Activated T-cell treated with anti-CD3 and anti-CD28 coated beads for 24 hours (primary cell): ENCODE measurements around the gene INTS15.
A peak's percentile ranks its signal among the peaks of the same experiment; 100 is the strongest.
"Not testable (repeated sequence)": the region's sequence is repeated elsewhere in the genome, so short reads cannot be mapped to it uniquely, and the experiment has no call there.

Experiments used
- DNase-seq: peaks from one replicate; pipeline ENCODE4 v3.0.0-alpha.2; 2020; ENCODE audit warnings: low read depth

INTS15 gene

DNA sequence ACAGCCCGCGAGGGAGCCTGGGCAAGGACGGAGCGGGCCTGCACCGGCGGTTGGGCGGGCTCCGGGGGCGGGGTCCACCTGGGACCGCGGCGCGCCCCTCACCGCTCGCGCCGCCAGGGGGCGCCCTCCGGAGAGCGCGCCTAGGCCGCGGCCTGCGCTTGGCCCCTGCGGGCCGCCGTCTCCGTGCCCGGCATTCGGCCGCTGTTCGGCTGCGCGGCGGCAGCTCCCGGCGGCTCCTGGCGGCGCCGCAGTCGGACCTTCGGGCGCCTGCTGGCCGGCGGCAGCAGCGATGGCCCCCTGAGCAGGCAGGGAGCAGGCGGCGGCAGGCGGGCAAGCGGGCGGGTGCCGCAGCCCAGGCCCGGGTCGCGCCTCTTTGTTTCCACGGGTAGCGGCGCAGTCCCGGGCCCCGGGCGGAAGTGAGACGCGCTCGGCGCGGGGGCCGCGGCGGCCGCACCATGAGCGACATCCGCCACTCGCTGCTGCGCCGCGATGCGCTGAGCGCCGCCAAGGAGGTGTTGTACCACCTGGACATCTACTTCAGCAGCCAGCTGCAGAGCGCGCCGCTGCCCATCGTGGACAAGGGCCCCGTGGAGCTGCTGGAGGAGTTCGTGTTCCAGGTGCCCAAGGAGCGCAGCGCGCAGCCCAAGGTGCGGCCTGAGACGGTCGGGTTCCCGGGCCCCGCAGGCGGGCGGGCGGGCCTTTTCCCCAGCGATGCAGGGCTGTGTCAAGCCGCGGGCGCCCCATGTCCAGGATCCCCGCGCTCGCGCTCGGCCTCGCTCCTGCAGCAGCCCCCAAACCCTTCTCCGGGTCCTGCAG, at the start of gene INTS15:
Gene INTS15, plus strand, starts transcription at position 193 of the 816 bp plus-strand sequence. Its CDS starts 263 bp downstream, at position 456.
- peak; percentile 76 for DNase-seq

DNA sequence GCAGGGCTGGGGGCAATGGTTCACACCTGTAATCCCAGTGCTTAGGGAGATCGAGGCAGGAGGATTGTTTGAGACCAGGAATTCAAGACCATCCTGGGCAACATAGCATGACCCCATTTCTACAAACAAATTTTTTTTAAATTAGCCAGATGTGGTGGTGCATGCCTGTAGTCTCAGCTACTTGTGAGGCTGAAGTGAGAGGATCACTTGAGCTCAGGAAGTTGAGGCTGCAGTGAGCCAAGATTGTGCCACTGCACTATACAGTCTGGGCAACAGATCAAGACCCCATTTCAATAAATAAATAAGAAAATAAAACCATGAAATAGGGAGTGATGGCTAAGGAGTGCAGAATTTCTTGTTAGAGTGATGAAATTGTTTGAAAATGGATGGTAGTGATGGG, 47.5 kb upstream of the INTS15 start:
- no peak for DNase-seq

DNA sequence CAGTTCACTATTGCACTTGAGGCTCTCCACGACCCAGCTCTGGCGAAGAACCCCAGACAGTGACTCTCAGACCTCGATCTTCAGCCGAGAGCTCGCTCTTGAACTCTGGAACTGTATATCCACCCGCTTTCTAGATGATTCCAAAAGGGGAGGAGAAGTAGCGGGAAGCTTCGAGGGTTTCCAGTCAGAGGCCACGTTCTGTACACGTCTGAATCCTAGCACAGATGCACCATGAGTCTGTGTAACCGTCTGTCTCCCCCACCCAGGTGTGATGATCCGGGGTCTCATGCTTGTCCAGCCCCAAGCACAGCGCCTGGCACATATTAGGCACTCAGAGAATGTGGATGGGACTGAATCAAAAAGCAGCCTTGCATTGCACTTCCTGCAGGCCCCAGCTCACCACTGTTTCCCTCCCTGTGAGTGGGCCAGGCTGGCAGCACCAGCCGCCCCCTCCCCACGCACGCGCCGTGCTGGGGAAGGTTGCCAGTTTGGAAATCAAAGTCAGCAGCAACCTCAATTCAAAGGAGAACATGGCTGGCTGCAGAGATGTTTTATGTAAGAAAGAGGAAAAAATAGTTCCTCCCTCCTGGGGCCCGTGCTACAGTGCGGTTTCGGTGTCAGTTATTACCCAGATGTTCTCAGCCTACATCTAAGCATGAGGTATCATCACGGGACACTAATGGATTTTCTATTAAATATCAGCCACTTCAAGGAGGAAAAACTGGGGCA, 44.3 kb upstream of the INTS15 start:
- DNase-seq, result no peak

DNA sequence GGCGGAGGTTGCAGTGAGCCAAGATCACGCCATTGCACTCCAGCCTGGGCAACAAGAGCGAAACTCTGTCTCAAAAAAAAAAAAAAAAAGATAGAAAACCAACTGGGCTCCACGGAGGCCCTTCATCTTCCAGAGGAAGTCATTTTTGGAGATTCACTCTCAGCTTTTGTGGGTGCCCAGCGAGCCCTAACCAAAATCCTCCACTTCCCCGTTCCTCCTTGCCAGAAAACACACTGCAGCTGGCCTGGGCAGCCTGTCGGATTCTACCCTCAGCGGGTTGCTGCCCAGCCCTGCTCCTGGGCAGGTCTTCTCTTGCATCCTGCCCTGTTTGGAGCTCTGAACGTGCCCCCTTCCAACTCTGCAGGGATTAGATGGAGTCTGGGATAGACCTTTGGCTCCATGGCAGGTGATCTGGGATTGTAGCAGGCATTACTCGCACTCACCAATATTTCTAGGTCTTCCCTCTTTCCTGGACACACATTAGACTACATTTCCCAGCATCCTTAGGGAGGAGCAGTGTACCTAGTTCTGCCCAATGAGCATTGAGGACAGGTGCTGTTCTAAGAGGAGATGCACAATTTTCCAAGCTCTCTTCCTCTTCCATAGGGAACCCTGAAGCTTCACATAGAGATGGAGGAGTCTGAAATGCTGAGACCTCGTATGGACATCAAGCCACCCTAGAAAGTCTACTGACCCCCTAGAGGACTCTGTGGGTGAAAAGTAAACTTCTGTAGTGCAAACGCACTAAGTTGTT, 43.1 kb upstream of the INTS15 start:
- no peak for DNase-seq

DNA sequence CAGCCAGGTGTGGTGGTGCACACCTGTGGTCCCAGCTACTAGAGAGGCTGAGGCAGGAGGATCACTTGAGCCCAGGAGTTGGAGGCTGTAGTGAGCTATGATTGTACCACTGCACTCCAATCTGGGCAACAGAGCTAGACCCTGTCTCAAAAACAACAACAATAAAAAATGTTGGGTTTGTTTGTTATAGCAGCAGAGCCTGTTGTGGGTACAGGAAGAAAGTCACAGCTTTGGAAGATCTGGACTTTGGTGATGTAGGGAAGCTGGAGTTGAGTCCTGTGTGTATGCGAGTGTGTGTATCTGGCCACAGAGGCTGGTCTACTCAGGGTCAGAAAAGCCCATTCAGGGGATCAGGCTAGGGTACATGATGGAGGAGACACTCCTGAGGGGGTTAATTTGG, 42.4 kb upstream of the INTS15 start:
- DNase-seq, result no peak

DNA sequence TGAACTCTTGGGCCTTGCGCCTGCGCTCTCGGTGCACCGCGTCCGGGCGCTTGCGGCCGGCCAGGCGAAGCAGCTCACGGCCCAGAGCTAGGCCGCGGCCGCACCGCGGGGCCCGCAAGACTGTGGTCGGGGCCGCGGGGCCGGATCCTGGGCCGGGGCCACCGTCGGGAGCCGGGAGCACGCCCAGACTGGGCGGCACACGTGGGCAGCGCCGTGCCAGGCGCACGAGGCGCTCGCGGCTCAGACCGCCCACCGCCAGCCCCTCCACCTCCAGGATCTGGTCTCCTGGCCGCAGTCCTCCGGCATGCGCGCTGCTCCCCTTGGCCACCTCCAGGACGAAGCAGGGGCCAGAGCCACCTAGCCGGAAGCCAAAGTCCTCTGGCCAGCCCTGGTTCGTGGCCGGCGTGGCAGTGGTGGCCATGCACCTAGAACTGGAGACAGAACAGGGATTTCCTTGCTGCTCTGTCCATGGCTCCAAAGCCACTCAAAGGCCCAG, 38.8 kb upstream of the INTS15 start, which contains the start of gene GRID2IP:
Gene GRID2IP, minus strand, starts transcription at position 446 of the 496 bp plus-strand sequence. Its CDS starts 25 bp downstream, at position 421.
- DNase-seq, result no peak

DNA sequence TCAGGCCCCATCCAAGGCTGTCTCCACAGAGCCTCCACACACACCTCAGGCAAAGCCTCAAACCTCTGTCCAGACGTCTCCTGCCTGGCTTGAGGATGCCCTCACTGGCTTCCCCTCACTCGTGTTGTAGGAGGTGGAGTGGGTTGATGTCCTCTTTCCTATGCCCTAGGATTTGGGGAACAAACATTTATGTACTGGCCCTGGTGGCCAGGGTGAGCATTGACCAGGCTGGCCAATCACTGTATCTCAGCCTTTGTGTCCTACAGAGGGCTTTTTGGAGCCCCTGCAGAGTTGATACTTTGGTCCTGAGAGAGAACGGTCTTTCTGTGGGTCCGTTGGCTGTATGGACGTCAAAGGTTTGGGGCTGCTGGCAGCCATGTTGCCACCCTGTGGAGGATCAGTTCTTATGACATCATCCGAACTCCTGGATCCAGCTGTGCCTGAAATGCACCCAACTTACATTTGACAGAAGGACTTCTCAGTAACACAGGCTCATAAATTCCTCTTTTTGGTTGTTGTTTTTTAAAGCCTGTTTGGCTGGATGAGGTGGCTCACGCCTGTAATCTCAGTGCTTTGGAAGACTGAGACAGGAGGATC, 36.3 kb upstream of the INTS15 start:
- no peak for DNase-seq

DNA sequence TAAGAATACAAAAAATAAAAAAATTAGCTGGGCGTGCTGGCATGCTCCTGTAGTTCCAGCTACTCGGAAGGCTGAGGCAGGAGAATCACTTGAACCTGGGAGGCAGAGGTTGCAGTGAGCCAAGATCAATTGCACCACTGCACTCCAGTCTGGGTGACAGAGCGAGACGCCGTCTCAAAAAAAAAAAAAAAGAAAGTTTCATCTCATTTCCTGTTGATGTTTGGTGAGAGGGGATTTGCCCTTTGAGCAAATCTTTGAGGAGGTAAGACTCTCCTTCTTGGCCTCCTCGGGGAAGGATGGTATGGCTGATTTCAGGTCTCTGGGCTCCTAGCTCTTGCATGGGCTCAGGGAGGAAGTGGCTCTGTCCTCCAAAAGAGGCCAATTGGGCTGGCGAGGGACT, 35.0 kb upstream of the INTS15 start:
- DNase-seq, result no peak

DNA sequence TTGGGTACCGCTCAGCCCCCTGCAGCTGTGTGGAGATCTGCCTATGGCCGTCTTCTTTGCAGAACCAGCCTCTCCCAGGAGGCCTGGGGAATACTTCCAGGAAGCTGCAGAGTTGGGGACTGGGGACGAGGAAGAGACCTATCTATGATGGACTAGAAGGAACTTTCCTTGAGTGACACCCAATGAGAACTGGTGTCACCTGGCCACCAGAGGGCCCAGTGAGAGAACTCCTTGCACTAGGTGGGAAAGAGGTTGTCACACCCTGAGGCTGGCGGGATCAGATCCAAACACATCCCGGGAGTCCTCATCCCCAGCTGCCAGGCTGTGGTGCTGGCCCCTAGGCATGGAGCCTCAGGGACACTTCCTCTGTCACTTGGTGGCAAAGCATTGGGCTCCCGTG, 33.6 kb upstream of the INTS15 start:
- DNase-seq, result no peak

DNA sequence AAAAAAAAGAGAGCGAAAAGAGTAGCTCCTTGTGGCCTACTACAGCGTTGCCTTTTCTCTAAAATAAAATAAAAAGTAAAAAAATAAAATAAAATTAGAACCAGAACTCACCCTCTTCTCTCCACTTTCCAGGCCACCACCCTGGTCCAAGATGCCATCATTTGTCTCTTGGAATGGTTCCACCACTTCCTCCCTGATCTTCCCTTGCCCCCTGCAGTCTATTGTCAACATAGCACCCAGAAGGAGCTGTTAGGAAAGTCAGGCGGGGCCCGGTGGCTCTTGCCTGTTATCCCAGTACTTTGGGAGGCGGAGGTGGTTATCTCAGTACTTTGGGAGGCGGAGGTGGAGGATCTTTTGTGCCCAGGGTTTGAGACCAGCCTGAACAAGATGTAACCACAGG, 31.0 kb upstream of the INTS15 start:
- DNase-seq, result no peak

DNA sequence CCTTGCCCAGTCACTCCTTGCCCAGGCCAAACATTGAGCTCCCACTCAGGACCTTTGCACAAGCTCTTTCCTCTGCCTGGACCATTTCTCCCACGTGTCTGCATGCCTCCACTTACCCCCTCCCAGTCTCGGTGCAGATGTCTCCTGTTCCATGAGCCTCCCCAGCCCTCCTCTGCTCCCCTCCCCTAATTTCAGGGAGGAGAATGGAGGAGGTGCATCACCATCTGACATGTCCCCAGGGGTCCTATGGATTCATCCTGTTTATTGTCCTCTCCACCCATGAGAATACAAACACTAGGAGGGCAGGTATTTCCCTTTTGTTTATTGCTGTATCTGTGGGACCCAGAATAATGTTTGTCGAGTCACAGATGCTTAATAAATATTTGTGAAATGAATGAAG, 29.9 kb upstream of the INTS15 start:
- no peak for DNase-seq

DNA sequence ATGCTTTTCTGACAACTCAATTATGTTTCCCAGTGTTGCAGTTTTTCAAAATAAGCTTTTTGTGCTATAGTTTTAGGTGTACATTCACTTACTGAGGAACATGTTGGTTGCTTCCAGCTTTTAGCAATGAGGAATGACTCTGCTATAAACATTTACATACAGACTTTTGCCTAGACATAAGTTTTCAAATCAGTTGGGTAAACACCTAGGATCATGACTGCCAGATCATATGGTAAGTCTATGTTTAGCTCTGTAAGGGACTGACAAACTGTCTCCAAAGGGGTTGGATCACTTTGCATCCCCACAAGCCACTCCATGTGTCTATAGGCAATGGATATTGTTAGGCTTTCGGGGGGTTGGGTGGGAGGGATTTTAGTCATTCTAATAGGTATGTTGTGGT, 27.7 kb upstream of the INTS15 start:
- DNase-seq, result no peak

DNA sequence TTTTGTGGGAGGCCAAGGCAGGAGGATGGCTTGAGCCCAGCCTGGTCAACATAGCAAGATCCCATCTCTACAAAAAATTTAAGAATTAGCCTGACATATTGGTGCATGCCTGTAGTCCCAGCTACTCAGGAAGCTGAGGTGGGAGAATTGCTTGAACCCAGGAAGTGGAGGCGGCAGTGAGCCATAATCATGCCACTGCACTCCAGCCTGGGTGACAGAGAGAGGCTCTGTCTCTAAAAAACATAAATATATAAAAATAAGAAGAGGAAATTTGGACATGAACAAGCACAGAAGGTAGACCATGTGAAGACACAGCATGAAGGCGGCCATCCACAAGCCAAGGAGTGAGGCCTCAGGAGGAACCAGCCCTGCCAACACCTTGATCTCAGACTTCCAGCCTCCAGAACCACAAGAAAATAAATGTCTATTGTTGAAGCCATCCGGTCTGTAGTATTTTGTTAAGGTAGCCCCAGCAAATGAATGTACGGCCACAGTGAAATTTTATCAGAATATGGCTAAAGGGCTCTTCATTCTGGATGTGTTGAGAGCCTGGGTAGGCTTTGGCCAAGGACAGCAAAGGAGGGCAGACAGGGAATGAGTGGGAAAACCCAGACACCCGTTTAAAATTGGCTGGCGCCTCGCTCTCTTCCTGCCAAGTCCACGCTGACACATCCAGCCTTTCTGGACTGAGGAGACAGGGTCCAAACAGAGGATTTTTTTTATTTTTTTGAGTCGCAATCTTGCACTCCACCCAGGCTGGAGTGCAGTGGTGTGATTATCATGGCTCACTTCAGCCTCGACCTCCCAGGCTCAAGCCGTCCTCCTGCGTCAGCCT, 25.7 kb upstream of the INTS15 start:
- DNase-seq, result no peak

DNA sequence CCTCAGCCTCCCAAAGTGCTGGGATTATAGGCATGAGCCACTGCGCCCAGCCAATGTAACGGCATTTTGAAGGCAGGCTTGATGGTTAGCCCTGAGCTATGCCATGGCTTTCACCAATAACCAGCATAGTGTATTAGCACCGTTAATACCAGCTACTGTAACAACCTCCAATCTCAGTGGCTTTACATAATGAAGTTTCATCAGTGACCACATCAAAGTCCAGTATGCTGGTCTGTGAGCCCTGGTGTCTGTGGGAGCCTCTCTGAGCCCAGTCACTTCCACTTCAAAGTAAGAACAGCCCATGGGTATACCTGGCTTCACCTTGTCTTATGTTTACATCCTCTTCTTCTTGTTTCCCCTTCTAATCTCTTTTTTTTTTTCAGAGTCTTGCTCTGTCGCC, 24.2 kb upstream of the INTS15 start:
- DNase-seq, result no peak

DNA sequence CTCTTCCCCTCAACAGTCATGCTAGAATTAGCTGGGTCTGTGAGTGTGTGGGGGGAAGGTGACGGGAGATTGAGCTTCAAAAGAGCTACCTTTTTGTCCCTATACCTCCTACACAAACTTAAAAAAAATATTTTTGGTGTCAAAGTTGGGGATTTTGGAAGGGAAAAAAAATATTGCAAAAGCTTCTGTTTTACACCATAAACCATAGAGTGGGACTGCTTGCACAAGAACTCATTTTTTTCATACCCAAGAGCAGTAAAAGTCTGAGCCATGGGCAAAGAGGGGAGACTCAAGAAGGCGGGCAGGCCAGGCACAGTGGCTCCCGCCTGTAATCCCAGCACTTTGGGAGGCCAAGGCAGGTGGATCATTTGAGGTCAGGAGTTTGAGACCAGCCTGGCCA, 21.9 kb upstream of the INTS15 start:
- DNase-seq, result no peak

DNA sequence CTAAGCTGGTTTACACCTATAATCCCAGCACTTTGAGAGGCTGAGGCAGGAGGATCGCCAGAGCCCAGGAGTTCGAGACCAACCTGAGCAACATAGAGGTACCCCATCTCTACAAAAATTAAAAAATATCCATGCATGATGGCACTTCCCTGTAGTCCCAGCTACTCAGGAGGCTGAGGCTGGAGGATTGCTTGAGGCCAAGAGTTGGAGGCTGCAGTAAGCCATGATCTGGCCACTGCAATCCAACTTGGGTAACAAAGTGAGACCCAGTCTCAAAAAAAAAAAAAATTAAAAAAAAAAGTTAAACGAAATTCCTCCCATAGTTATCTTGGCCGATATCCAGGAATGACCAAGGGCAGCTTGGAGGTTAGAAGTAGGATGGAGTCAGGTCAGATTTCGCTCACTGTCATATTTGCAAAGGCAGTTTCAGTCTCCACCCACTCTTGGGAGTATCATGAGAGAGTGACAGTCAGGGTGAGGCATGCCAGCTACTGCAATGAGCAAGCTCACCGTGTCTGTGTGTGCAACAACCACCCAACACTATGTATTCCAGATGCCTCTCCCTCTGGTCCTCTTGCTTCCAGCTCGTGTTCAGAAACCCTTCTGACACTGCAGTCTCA, 18.6 kb upstream of the INTS15 start:
- no peak for DNase-seq

DNA sequence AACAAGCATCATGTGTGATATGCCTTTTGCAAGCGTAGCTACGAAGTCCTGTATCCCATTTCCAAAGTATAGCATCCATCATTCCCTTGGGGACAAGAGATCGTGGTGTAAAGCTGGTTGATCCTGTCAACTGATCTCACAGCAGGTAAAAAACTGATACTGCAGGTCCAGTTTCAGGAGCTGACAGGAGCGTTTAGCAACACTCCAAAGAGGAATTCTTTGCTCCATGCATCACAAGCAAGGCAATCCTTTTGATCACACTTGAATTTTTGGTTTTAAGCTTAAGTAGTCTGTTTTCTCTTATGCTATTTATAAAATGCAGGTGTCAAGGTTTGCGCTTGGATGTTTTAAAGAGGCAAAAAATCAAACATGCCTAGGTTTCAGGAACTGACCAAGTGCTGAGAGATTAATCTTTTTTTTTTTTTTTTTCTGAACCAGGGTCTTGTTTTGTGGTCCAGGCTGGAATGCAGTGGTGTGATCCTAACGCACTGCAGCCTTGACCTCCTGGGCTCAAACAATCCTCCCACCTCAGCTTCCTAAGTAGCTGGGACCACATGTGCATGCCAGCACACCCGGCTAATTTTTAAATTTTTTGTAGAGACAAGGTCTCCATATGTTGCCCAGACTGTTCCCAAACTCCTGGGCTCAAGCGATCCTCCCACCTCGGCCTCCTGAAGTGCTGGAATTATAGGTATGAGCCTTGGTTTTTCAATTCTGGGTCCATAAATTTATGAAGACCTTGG, 14.4 kb upstream of the INTS15 start:
- no peak for DNase-seq

DNA sequence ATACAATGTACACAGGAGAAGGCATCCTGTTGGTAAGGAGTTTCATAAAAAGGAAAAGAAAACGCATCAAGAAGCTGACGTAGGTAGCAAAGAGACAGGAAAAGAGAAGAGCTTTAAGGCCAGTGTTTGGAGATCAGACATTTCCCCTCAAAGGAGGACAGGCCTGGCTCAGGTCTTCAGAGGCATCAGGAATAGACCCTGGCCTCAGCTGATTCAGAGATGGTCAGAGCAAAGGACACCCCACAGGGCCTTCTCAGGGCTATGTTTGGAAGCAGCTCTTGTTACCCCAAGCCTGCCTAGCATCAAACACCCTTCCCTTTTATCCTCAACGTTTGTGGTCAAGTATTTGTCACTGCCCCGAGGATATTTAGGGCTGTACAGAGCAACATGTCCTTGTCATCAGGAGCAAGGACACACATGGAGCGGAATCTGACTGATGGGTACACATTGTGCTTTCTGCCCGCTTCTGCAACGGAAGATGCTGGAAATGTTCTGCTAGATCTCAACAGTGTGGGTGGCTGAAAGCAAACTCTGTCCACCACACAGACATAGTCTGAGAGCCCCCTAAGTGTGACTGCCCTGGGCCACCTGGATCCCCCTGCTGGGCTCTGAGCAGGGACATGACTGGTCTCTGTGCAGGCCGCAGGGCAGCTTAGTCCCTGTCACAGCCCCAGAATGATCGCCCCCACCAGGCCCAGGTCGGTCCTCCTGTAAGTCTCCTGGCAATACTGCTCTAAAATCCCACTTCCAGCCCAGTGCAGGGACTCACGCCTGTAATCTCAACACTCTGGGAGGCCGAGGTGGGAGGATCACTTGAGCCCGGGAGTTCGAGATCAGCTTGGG, 13.6 kb upstream of the INTS15 start:
- no peak for DNase-seq

DNA sequence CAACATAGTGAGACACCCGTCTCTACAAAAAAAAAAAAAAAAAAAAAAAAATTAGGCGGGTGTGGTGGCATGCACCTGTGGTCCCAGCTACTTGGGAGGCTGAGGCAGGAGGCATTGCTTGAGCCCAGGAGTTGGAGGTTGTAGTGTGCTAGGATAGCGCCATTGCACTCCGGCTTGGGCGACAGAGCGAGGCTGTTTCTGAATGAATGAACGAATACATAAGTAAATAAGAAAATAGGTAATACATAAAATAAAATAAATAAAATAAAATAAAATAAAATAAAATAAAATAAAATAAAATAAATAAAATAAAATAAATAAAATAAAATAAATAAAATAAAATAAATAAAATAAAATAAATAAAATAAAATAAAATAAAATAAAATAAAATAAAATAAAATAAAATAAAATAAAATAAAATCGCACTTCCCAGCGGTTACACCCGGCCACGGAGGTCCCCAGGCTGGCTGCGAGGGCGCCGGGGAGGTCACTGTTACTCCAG, 12.9 kb upstream of the INTS15 start:
- not testable (repeated sequence) for DNase-seq
